SK-N-SH (cell line): ENCODE results near the gene SNX9. TPM values are rescaled to one million over a fixed set of nuclear protein-coding genes. Genes with fewer than 3 reads are reported as not detected.

Experiments used
- CTCF ChIA-PET: fragments of 300-600, 350-600 bp; formaldehyde crosslinking; extraction: SDS; loops from one replicate; lab custom pipeline; 2021; lab: Yijun Ruan, JAX
- POLR2A ChIA-PET: fragments of 350-600 bp; sonication (Branson Sonifier 250); formaldehyde crosslinking; extraction: SDS; loops from one replicate; lab custom pipeline; 2020; ENCODE audit warnings: antibody characterized with exemption, inconsistent platforms; lab: Yijun Ruan, JAX
- DNase-seq: peaks from one replicate; pipeline ENCODE4 v3.0.0; 2012
- H2AFZ ChIP-seq: fragments of 200-600 bp; sonication (generic); 2 replicates; pipeline ENCODE4 v1.8.1; 2016; ENCODE audit warnings: antibody characterized with exemption, mild to moderate bottlenecking, low read depth
- H3F3A ChIP-seq: fragments of 200-600 bp; sonication (generic); replicated peaks from 2 replicates; pipeline ENCODE3; 2016; ENCODE audit warnings: antibody characterized with exemption, mild to moderate bottlenecking; ENCODE audit not compliant: insufficient read depth
- H3K27ac ChIP-seq, 2 experiments: fragments of 200-500 bp in 1 of 2; fragments of 200-600 bp in 1 of 2; sonication (Bioruptor generic) in 1 of 2; sonication (generic), shearing (Covaris generic) in 1 of 2; 2 replicates each; pipeline versions ENCODE4 v1.5.1 to v1.6.1; 2014 to 2016; ENCODE audit warnings: low read depth in 2 of 2, inconsistent platforms in 1 of 2, low read length in 1 of 2, mild to moderate bottlenecking in 1 of 2, mixed read lengths in 1 of 2
- H3K27me3 ChIP-seq: fragments of 200-600 bp; sonication (generic), shearing (Covaris generic); 2 replicates; pipeline ENCODE4 v1.6.1; 2016; ENCODE audit warnings: mixed run types; ENCODE audit not compliant: insufficient read depth
- H3K36me3 ChIP-seq, 2 experiments: fragments of 200-500 bp in 1 of 2; fragments of 200-600 bp in 1 of 2; sonication (Bioruptor generic) in 1 of 2; sonication (generic) in 1 of 2; replicated peaks in 1 of 2; 2 replicates each; pipeline versions ENCODE3 to v1.5.1; 2014 to 2016; ENCODE audit warnings: low read length in 1 of 2, mild to moderate bottlenecking in 1 of 2; ENCODE audit not compliant: insufficient read depth in 2 of 2, control insufficient read depth in 1 of 2
- H3K4me1 ChIP-seq, 2 experiments: fragments of 200-500 bp in 1 of 2; fragments of 200-600 bp in 1 of 2; sonication (Bioruptor generic) in 1 of 2; sonication (generic), shearing (Covaris generic) in 1 of 2; 2 replicates each; pipeline versions ENCODE4 v1.5.1 to v1.6.1; 2014 to 2016; ENCODE audit warnings: low read depth in 1 of 2, low read length in 1 of 2, mixed run types in 1 of 2; ENCODE audit not compliant: insufficient read depth in 2 of 2, control insufficient read depth in 1 of 2
- H3K4me2 ChIP-seq: fragments of 200-600 bp; sonication (generic), shearing (Covaris generic); 2 replicates; pipeline ENCODE4 v1.6.1; 2017; ENCODE audit warnings: mixed run types
- H3K4me3 ChIP-seq, 2 experiments: fragments of 200-500 bp in 1 of 2; fragments of 200-600 bp in 1 of 2; sonication (Bioruptor generic) in 1 of 2; sonication (generic), shearing (Covaris generic) in 1 of 2; 2 replicates each; pipeline versions ENCODE4 v1.5.1 to v1.8.1; 2014 to 2016; ENCODE audit warnings: low read depth in 2 of 2, inconsistent platforms in 1 of 2, low read length in 1 of 2, mild to moderate bottlenecking in 1 of 2, mixed read lengths in 1 of 2, moderate library complexity in 1 of 2
- H3K79me2 ChIP-seq: fragments of 200-600 bp; sonication (generic); 2 replicates; pipeline ENCODE4 v1.8.1; 2017; ENCODE audit warnings: mild to moderate bottlenecking; ENCODE audit not compliant: insufficient read depth
- H3K9ac ChIP-seq: fragments of 200-600 bp; sonication (generic); 2 replicates; pipeline ENCODE4 v1.6.1; 2017; ENCODE audit warnings: mixed run types
- H3K9me2 ChIP-seq: fragments of 200-600 bp; sonication (generic); 2 replicates; pipeline ENCODE4 v1.6.1; 2017; ENCODE audit warnings: mixed run types
- H3K9me3 ChIP-seq: fragments of 200-600 bp; sonication (generic); 2 replicates; pipeline ENCODE4 v1.6.1; 2017; ENCODE audit warnings: mixed run types, mild to moderate bottlenecking, moderate library complexity
- H4K20me1 ChIP-seq: fragments of 200-600 bp; sonication (generic); 2 replicates; pipeline ENCODE4 v1.6.1; 2017; ENCODE audit warnings: mild to moderate bottlenecking, mixed run types; ENCODE audit not compliant: insufficient read depth
- CHD2 ChIP-seq: fragments of 150-350 bp; IDR thresholded peaks from 2 replicates; pipeline ENCODE4 v1.6.1; 2018; ENCODE audit warnings: low read length; ENCODE audit not compliant: partially characterized antibody
- ELF1 ChIP-seq: IDR thresholded peaks from 2 replicates; pipeline ENCODE4 v1.4.0; 2012
- EP300 ChIP-seq, 2 experiments: IDR thresholded peaks; 2 replicates each; pipeline versions ENCODE4 v1.4.0 to v1.6.1; 2012; ENCODE audit warnings: borderline replicate concordance in 1 of 2, low read depth in 1 of 2, low read length in 1 of 2
- FOSL2 ChIP-seq: IDR thresholded peaks from 2 replicates; pipeline ENCODE4 v1.4.0; 2012; ENCODE audit warnings: low read depth, mild to moderate bottlenecking, moderate library complexity, borderline replicate concordance
- FOXJ3 ChIP-seq: sonication (generic); formaldehyde crosslinking; IDR thresholded peaks from 2 replicates; pipeline ENCODE4 v1.5.1; 2020; ENCODE audit warnings: mild to moderate bottlenecking, missing genetic modification reagents
- FOXM1 ChIP-seq: IDR thresholded peaks from 2 replicates; pipeline ENCODE4 v1.4.0; 2012; ENCODE audit warnings: low read depth, mild to moderate bottlenecking
- GABPA ChIP-seq: IDR thresholded peaks from 2 replicates; pipeline ENCODE4 v1.4.0; 2012; ENCODE audit warnings: low read depth, mild to moderate bottlenecking
- GATA2 ChIP-seq: sonication (generic); formaldehyde crosslinking; IDR thresholded peaks from 2 replicates; pipeline ENCODE4 v1.5.0; 2020; ENCODE audit warnings: mild to moderate bottlenecking, missing genetic modification reagents
- IRF3 ChIP-seq: fragments of 150-350 bp; IDR thresholded peaks from 2 replicates; pipeline ENCODE4 v1.6.1; 2016; ENCODE audit warnings: mild to moderate bottlenecking, low read depth, low read length
- JUND ChIP-seq: IDR thresholded peaks from 2 replicates; pipeline ENCODE4 v1.4.0; 2012
- MAX ChIP-seq: IDR thresholded peaks from 2 replicates; pipeline ENCODE4 v1.4.0; 2012; ENCODE audit warnings: low read depth
- MEF2A ChIP-seq: IDR thresholded peaks from 2 replicates; pipeline ENCODE4 v1.4.0; 2012; ENCODE audit warnings: low read depth, borderline replicate concordance
- MXI1 ChIP-seq: IDR thresholded peaks from 2 replicates; pipeline ENCODE4 v1.6.1; 2012; ENCODE audit warnings: mild to moderate bottlenecking, low read depth, low read length, improper control_type of control experiment
- NFIC ChIP-seq: IDR thresholded peaks from 2 replicates; pipeline ENCODE4 v1.4.0; 2012; ENCODE audit warnings: borderline replicate concordance
- NRF1 ChIP-seq: IDR thresholded peaks from 2 replicates; pipeline ENCODE4 v1.6.1; 2012; ENCODE audit warnings: low read depth, mild to moderate bottlenecking, low read length
- PBX3 ChIP-seq: IDR thresholded peaks from 2 replicates; pipeline ENCODE4; 2012
- POLR2AphosphoS5 ChIP-seq: IDR thresholded peaks from 2 replicates; pipeline ENCODE4 v1.6.1; 2012; ENCODE audit warnings: low read depth, low read length
- RCOR1 ChIP-seq: fragments of 150-350 bp; IDR thresholded peaks from 2 replicates; pipeline ENCODE4 v1.6.1; 2017; ENCODE audit warnings: antibody characterized with exemption, low read length
- SIN3A ChIP-seq: IDR thresholded peaks from 2 replicates; pipeline ENCODE4 v1.6.1; 2012; ENCODE audit warnings: low read depth, mild to moderate bottlenecking, low read length, moderate library complexity, borderline replicate concordance
- SMC3 ChIP-seq: IDR thresholded peaks from 2 replicates; pipeline ENCODE4 v1.6.1; 2012; ENCODE audit warnings: low read depth, low read length, improper control_type of control experiment
- TAF1 ChIP-seq: IDR thresholded peaks from 2 replicates; pipeline ENCODE4 v1.6.1; 2012; ENCODE audit warnings: low read depth, mild to moderate bottlenecking, low read length, moderate library complexity, borderline replicate concordance
- USF2 ChIP-seq: fragments of 150-350 bp; IDR thresholded peaks from 2 replicates; pipeline ENCODE4 v1.6.1; 2017; ENCODE audit warnings: antibody characterized with exemption, low read length, low read depth, borderline replicate concordance
- YY1 ChIP-seq: IDR thresholded peaks from 2 replicates; pipeline ENCODE4 v1.4.0; 2012; ENCODE audit warnings: low read depth, mild to moderate bottlenecking
- WGBS: methylation state at CpG from one replicate; pipeline ENCODE4 v1.1.6; 2017; ENCODE audit warnings: low lambda C conversion rate; 5-methylcytosine and 5-hydroxymethylcytosine counted together
- polyA plus RNA-seq, 3 experiments: library from polyadenylated mRNA; depleted of rRNA; stranded (reverse); fragments of >200 nt; gene quantifications; 2 replicates each; pipeline ENCODE4 v1.2.3, GENCODE V29; 2012

The SNX9 gene
- polyA plus RNA-seq, 1 of the 3 experiments (the other 2 are of a cell fraction), result 31.6 TPM

GRCh38 chr6:157904999-157905398 is 82.0 kb downstream of the SNX9 start:
- H3K27ac ChIP-seq, result no peak overlapping the region
- H3K9ac ChIP-seq, result no peak overlapping the region
- H3K79me2 ChIP-seq, result 0 out of 2 replicates have a peak, but pooled peaks cover 7% of the 10 kb centered on the region
- no peaks in the 10 kb centered on the region for H4K20me1 ChIP-seq
- peaks cover 0 to 10% of the 10 kb centered on the region in 2 experiments; a peak in 1 of 4 replicates for H3K4me1 ChIP-seq
- 94% methylated on average over 4 of the region's 4 CpGs for WGBS
- H3K4me3 ChIP-seq, result no peak overlapping the region
- no peak overlapping the region for H2AFZ ChIP-seq
- H3K9me2 ChIP-seq, result no peaks in the 10 kb centered on the region
- H3K9me3 ChIP-seq, result no peaks in the 10 kb centered on the region
- TF ChIP-seq PBX3, result no peak
- no peak for TF ChIP-seq ELF1
- no peak for TF ChIP-seq MEF2A
- TF ChIP-seq, all 33 proteins: peak for 0
- H3K36me3 ChIP-seq, result peaks cover 42 to 55% of the 10 kb centered on the region in 2 experiments
- no peaks in the 10 kb centered on the region for H3K27me3 ChIP-seq
- no peaks in the 10 kb centered on the region for H3F3A ChIP-seq
- no peak for DNase-seq
- ChIA-PET CTCF (interaction anchor here (1.5 kb wide), 1 partner anchor 167 kb away, joined by 5 read pairs; no protein-coding TSS in a partner anchor), POLR2A (no interaction called here)
- H3K4me2 ChIP-seq, result no peak overlapping the region

GRCh38 chr6:157905590-157906342 is 82.7 kb downstream of the SNX9 start:
- no peaks in the 10 kb centered on the region for H3K9me2 ChIP-seq
- H3K27ac ChIP-seq, result no peak overlapping the region
- 95% methylated on average over 10 of the region's 11 CpGs for WGBS
- TF ChIP-seq YY1 (no peak), JUND (no peak), TAF1 (no peak), POLR2AphosphoS5 (no peak), EP300 (IDR thresholded peaks at IDR 0.05; ENCODE audit: borderline replicate concordance in 1 of 2, low read depth in 1 of 2, low read length in 1 of 2) (no peak), MXI1 (no peak), SMC3 (no peak), USF2 (no peak), NRF1 (no peak), FOSL2 (no peak), SIN3A (no peak), NFIC (no peak), FOXM1 (no peak), CHD2 (no peak), GATA2 (CRISPR knock-in tag) (no peak), GABPA (no peak), IRF3 (no peak), MAX (no peak), FOXJ3 (CRISPR knock-in tag) (no peak), RCOR1 (no peak)
- H3K4me3 ChIP-seq, result no peak overlapping the region
- no peak overlapping the region for H3K9ac ChIP-seq
- H3K27me3 ChIP-seq, result no peaks in the 10 kb centered on the region
- POLR2A ChIA-PET, result no interaction called here
- H4K20me1 ChIP-seq, result no peaks in the 10 kb centered on the region
- no peaks in the 10 kb centered on the region for H3K9me3 ChIP-seq
- no peak overlapping the region for H2AFZ ChIP-seq
- H3F3A ChIP-seq, result peaks cover 4% of the 10 kb centered on the region
- 0 out of 2 replicates have a peak, but pooled peaks cover 7% of the 10 kb centered on the region for H3K79me2 ChIP-seq
- CTCF ChIA-PET, result interaction anchor here (1.2 to 1.5 kb wide), 3 partner anchors 12 to 239 kb away, joined by 3 to 5 read pairs (median 3); no protein-coding TSS in a partner anchor
- DNase-seq, result no peak
- H3K4me2 ChIP-seq, result no peak overlapping the region
- H3K4me1 ChIP-seq, result peaks cover 0 to 9% of the 10 kb centered on the region in 2 experiments; a peak in 1 of 4 replicates
- peaks cover 48 to 62% of the 10 kb centered on the region in 2 experiments for H3K36me3 ChIP-seq
